ENCODE results near the gene HCCS.

- TF ChIP-seq CTCF (IDR thresholded peaks at IDR 0.05) (no peak), POLR2AphosphoS5 (IDR thresholded peaks at IDR 0.05; ENCODE audit: insufficient read depth in 1 of 2, low read depth in 1 of 2) (no peak)
Measured at GRCh38 chrX:11135564-11136185, 24.5 kb downstream of the HCCS start.
